NCI-H2081 (cell line): ENCODE measurements around the gene MFSD2A.
"Not testable (repeated sequence)": the region's sequence is repeated elsewhere in the genome, so short reads cannot be mapped to it uniquely, and the experiment has no call there.

ENCODE experiments used
- DNase-seq, 2 experiments: peaks; one replicate each; lab custom pipeline; 2025; lab: John Stamatoyannopoulos, UW

The MFSD2A gene

GRCh38 chr1:39969048-39969447, 14.1 kb downstream of the MFSD2A start:
- no peak for DNase-seq

DNA sequence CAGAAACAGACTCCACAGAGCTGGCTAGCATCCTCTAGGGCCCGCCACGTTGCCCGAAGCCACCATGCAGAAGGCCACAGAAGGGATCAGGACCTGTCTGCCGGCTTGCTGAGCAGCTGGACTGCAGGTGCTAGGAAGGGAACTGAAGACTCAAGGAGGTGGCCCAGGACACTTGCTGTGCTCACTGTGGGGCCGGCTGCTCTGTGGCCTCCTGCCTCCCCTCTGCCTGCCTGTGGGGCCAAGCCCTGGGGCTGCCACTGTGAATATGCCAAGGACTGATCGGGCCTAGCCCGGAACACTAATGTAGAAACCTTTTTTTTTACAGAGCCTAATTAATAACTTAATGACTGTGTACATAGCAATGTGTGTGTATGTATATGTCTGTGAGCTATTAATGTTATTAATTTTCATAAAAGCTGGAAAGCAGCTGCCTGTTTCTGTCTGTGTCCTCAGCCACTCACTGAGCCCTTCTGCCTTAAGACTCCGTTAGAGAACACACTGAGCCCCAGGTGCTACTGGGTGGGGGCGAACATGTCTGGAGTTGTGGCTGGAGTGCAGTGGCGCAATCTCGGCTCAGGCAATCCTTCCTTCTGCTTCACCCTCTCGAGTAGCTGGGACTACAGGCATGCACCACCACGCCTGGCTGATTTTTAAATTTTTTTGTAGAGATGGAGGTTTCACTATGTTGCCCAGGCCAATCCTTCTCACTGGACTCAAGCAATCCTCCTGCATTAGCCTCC, 14.8 kb downstream of the MFSD2A start:
- DNase-seq = no peak

GRCh38 chr1:39970274-39970673, 15.3 kb downstream of the MFSD2A start:
- no peak for DNase-seq

GRCh38 chr1:39971138-39971537, 16.2 kb downstream of the MFSD2A start:
- DNase-seq = no peak

DNA sequence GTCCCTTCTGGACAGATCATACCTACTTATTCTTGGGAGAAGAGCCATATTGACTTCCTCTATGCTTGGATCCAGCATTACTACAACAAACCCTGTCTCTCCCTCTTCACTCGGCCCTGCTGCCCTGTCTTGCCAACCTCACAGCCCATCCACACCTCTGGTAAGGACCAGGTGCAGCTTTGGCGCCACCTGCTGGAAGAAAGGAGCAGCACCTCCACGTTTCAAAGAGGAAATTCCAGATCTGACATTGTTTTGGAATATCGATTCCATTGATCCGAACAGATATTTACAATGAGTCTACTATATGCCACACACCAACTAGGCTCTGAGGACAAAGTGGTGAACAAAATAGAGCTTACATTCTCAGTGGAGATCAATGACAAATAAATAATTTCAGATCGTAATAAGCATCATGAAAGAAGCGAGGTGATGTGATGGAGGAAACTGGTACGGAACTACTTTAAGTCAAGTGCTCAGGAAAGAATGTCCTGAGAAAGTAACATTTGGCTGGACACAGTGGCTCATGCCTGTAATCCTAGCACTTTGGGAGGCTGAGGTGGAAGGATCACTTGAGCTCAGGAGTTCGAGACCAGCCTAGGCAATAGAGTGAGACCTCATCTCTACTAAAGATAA, 18.7 kb downstream of the MFSD2A start:
- DNase-seq = peak; percentile 70 to 82

GRCh38 chr1:39976732-39977131, 21.8 kb downstream of the MFSD2A start:
- DNase-seq = no peak

DNA sequence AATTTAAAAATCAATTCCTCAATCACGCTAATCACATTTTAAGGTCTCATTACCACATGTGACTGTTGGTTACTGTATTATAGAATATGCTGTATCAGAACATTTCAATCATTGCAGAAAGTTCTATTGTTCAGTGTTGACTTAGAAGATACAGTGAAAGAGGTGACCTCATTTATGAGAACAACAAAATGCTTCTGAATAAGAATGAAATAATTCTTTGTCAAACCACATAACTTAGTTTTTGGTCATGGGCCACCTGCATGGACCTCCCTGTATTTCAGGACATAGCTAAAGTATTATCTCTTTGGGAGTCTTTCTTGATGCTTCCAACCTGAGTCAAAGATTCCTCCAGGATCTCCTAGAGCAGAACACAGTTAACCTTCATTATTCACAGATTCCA, 22.3 kb downstream of the MFSD2A start:
- no peak for DNase-seq

- DNase-seq = no peak
These were observed 24.7 kb downstream of the MFSD2A start for GRCh38 chr1:39979654-39980053.

- DNase-seq = no peak
These were observed 25.8 kb downstream of the MFSD2A start for GRCh38 chr1:39980555-39981313.

GRCh38 chr1:39981385-39981784, 26.4 kb downstream of the MFSD2A start:
- no peak for DNase-seq

DNA sequence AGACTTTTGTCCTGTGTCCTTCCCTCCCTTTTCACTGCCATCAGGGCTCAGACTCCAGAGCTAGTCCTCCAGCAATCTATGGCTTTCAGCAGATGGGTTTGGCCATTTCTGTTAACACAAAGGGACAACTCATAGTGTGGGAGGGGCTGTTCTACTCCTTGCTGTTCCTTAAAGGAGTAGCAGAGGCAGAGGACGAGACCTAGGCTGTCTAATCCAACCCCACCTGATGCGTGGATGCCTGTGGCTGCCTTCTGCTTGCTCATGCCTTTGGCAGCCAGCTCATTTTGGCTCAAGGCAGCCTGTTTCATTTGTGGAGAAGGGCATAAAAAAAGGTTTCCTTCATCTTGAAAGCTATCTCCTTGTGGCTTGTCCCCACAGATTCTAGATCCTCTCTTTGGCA, 27.0 kb downstream of the MFSD2A start:
- no peak for DNase-seq

- DNase-seq = not testable (repeated sequence)
These were observed 29.5 kb downstream of the MFSD2A start for GRCh38 chr1:39984480-39984879.

DNA sequence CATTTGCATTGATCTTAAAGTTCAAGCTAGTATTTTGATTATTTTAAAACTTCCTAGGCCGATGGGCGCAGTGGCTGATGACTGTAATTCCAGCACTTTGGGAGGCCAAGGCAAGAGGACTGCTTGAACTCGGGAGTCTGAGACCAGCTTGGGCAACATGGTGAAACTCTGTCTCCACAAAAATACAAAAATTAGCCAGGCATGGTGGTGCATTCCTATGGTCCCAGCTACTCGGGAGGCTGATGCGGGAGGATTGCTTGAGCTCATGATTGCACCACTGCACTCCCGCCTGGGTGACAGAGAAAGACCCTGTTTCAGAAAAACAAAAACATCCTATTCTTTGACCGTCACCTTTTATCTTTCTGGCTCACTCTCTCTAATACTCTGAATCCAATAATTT, 30.0 kb downstream of the MFSD2A start:
- no peak for DNase-seq

GRCh38 chr1:39987869-39988268, 32.9 kb downstream of the MFSD2A start:
- no peak for DNase-seq

DNA sequence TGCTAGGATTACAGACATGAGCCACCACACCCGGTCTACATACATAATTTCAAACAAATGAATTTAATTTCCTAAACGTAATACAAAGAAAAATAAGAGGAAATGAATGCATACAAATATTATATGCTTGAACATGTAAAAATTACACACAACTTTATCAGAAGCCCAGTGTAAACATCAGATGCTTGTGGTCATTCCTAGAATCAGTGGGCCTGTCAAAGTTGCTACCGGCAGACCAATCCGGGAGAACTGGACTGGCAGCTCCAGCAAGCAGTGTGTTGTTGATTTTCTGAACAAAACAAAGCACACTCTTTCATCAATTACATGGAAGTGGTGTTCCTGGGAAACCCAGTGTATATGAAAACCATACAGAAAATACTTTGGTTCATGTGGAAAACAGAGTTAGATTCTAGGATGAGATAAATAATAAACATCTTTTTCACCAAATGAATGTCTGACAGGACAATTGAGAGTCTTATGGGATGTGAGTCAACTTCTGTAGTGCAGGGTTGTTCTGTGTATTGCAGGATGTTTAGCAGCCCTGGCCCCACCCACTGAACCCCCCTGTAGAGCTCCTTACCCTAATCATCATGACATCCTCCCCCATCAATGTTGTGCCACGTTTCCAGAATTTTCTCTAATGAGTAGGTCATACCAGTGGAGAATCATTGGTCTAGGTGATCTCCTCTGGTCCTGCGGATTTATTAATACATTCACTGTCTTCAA, 33.8 kb downstream of the MFSD2A start:
- DNase-seq = no peak

DNA sequence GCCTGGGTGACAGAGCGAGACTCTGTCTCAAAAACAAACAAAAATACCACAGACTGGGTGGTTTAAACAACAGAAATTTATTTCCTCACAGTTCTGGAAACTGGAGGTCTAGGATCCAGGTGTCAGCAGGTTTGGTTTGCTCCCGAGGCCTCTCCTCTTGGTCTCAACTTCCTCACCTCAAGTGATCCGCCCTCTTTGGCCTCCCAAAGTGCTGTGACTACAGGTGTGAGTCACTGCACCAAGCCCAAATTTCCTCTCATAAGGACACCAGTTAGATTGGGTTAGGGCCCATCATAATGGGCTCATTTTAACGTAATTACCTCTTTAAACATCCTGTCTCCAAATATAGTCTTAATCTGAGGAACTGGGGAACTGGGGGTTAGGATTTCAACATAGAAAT, 35.5 kb downstream of the MFSD2A start:
- DNase-seq = no peak

- DNase-seq = no peak
These were observed 37.3 kb downstream of the MFSD2A start for GRCh38 chr1:39992234-39992633.

DNA sequence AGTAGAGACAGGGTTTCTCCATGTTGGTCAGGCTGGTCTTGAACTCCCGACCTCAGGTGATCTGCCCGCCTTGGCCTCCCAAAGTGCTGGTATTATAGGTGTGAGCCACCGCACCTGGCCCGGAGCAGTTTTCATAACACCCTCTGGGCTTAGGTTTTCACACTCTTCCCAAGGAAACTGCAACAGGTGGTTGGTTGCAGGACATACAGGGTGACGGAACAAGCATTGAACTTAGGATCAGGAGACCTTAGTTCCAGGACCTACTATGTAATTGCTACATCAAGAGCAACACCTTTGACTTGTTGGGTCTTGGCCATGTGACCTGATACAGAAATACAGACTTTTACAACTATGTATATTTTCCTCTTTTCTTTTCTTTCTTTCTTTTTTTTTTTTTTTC, 37.9 kb downstream of the MFSD2A start:
- no peak for DNase-seq

- peak in 1 of 2 experiments; percentile 28 for DNase-seq
These were observed 41.0 kb downstream of the MFSD2A start for GRCh38 chr1:39995973-39996393.

- DNase-seq = no peak
These were observed 41.6 kb downstream of the MFSD2A start for GRCh38 chr1:39996396-39997004.

DNA sequence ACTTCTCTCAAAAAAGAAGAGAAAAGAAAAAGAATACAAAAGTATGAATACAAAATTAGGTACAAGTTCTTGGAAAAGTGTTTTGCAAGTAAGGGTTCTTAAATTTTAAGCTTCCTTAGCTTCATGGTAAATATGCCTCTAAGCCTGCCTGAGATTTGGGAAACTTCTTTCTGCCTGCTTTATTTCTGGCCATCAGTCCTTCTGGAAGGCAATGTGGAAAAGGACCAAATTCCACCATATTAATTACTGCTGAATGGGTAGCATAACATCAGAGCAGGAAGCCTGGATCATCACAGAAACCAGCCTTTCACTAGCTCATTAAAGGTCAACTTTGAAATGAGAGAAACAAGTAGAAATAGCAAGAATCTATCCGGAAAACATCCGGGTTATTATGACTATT, 46.5 kb downstream of the MFSD2A start:
- no peak for DNase-seq
